NCI-H187 treated with DMSO at 0.1 percent for 48 hours (cell line): Measurements from ENCODE around the gene SLC25A6.
"Not testable (repeated sequence)": the region's sequence is repeated elsewhere in the genome, so short reads cannot be mapped to it uniquely, and the experiment has no call there.

Experiments used
- DNase-seq: peaks from one replicate; lab custom pipeline; 2025; lab: John Stamatoyannopoulos, UW

The SLC25A6 gene

DNA sequence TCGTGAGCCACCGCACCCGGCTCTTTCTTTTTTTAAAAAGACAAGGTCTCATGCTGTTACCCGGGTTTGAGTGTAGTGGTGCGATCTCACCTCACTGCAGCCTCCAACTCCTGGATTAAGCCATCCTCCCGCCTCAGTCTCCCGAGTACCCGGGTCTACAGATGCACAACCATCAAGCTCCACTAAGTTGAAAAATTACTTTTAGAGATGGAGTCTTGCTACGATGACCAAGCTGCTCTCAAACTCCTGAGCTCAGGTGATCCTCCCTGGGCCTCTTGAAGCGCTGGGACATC is 2.0 kb downstream of the SLC25A6 start:
- no peak for DNase-seq

DNA sequence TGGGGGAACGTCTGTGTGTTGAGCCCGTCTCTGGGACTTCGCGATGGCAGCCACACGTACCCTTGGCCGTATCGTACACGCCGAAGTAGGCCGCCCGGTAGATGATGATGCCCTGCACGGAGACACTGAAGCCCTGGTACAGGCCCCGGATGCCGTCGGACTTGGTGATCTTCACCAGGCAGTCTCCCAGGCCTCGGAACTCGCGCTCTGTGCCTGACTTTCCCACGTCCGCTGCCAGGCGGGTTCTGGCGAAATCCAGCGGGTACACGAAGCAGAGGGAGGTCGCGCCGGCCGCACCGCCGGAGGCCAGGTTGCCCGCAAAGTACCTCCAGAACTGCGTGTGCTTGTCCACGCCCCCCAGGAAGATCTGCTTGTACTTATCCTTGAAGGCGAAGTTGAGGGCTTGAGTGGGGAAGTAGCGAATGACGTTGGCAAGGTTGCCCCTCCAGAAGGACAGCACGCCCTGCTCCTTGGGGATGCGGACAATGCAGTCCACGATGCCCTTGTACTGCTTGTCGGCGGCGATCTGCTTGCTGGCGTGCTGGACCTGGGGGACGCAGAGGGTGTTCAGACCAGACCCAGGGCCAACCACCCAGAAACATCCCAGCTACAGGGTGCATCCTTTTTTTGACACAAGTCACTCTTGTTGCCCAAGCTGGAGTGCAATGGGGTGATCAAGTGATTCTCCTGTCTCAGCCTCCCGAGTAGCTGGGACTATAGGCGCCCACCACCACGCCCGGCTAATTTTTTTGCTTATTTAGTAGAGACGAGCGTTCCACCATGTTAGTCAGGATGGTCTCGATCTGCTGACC is 2.5 kb downstream of the SLC25A6 start:
- DNase-seq: no peak

DNA sequence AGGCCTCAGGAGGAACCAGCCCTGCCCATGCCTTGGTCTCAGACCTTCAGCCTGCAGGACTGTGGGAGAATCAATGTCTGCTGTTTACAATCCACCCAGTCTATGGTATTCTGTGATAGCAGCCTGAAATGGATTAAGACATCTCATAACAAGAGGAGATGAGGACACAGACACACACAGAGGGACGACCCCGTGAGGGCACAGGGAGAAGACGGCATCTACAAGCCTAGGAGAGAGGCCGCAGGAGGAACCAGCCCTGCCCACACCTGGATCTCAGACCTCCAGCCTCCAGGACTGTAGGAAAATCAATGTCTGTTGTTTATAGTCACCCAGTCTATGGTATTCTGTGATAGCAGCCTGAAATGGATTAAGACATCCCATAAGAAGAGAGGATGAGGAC is 3.3 kb downstream of the SLC25A6 start:
- DNase-seq: no peak

DNA sequence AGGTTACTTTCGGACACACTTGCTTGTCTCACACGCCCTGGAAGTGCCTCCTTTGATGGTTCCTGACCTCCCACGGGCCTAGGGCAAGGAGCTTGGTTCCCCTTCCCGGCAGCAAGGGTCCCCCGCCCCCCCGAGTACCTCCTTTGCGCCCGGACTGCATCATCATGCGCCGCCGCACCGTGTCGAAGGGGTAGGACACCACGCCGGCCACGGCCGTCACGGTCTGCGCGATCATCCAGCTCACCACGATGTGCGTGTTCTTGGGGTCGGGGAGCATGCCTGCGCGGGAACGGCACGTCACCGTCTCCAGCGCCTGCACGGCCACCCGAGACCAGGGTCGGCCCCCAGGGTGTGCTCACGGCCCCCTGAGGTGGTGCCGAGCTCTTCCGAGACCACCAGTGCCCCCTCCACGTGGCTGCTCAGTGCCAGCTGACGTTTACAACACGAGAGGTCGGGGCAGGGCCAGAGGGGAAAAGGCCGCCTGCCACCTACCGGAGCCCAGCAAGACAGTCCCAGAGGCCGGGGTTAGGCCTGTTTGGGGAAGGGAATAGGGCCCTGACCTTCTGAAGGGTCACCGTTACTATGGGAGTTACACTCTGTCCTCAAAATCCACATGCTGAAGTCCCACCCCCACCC is 4.7 kb downstream of the SLC25A6 start:
- DNase-seq: no peak

DNA sequence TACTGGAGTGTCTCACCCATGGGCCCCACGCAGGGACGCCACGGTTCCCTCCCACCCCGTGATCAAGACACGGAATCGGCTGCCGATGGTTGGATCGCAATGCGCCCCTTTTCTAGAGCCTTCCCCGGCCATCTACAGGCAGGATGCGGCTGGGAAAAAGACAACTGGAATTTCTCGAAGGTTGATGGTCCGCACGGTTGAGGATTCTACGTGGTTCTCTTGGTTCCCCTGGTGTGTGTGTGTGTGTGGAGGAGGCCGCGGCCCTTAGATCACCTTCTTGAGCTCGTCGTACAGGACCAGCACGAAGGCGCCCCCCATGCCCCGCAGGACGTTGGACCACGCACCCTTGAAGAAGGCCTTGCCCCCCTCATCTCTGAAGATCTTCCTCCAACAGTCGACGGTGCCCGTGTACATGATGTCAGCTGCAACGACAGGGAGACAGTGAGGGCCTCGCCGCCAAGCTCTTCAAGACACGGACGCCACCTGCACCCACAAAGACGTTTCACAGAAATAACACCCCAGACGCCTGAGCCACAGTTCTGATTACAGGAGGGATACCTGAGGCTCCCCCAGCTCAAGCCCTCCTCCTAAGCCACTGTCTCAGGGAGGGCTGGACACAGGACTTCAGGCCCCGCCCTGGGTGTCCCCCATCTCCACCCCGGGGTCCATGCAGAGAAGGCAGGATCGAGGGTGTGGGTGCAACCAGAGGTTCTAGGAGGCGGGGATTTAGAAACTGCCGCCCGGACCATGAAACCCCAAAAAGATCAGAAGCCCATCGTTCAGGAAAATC is 5.4 kb downstream of the SLC25A6 start:
- DNase-seq: no peak

DNA sequence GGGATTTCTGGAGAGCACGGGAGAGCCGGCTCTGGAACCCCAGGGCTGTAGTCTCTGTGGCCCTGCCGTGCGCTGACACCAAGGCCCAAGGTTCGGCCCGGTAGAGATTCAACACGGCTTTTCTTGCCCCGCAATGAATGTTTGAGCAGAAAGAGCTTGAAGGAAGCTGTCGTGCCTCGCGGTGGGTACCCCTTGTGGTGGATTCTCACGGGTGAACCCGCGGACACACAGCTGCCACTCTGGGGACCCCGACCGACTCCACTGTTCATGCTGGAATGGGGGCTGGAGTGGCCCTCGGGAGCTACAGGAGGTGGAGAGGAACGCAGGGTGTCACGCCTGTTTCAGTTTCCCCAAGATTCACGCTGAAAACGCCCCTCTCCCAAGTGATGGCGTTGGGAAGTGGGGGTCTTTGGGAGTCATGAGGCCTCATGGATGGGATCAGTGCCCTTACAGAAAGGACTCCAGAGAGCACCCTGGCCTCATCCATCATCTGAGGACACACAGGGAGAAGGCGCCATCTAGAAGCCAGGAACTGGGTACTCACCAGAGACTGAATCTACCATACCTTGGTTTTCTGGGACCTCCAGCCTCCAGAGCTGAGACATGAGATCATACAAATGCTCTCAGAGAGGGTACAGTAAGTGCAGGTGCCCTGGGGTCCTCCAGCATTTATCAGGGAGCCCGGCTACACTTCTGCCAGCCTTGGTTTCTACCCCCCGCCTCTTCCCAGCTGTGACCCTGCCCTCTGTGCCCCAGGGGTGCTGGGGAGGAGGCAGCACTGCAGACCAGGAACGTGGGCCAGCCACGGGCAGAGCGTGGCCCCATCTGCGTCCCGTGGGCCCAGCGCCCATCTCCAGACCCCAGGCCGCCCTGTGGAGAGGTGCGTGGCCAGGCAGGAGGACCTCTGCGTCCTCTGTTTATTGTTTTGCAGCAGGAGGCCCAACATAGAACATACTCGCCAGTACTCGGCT is 6.4 kb downstream of the SLC25A6 start:
- DNase-seq: no peak

DNA sequence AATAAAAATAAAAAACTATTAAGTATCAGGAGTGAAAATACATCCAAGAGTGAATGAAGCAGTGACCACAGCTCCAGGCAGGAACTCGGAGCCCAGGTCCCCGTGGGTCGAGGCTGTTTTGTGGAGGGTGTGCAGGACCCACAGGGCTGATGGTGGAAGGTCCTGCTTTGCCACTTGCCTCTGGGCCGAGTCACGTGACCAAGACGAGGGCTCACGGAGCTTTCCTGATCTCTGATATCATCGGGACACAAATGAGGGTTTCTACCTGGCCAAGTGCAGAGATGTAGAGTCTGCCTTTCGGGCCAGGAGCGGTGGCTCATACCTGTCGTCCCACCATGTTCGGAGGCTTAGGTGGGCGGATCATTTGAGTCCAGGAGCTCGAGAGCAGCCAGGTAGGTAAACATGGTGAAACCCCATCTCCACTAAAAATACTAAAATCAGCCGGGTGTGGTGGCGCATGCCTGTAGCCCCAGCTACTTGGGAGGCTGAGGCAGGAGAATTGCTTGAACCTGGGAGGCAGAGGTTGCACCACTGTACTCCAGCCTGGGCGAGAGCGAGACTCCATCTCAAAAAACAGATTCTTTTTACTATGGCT is 7.2 kb downstream of the SLC25A6 start:
- DNase-seq: no peak

DNA sequence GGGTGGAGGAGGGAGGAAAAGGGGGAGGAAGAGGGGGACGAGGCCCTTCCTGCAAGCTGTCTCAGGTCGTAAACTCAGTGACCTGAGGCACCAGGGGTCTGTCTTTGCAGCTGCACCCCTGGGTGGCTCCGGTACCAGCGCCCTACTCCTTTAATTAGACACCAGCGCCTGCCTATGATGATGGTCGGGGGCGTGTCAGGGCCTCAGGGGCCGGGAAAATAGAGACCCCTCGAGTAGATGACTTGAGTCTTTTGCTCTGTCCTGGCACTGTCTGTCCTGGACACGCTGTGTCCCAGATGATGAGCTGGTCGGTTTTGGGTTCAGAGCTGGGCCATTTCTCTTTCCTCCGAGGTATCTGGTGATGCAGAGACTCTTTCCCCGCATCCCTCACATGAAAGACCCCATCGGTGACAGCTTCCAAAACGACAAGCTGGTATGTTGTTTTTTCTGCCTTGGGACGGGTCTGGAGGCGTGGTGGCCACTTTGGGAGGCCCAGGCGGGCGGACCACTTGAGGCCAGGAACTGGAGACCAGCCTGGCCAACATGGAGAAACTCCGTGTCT is 11.2 kb downstream of the SLC25A6 start:
- DNase-seq: no peak

DNA sequence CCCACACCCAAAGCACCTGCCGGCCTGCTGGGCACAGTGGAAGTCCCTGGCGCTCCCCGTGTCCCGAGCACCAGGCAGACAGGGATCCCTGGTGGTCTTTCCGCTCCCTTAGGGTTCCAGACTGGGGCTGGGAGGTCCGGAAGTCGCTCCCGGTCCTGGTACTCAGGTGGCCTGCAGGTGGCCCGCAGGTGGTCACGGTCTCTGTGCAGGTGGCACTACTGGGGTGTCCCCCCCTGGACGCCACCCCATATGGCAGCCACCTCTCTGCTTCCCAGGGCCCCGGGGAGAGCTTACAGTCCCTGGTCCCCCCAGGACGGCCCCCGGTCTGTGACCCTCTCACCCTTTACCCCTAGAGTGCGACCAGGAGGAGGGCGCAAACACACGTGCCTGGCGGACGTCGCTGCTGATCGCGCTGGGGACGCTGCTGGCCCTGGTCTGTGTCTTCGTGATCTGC is 13.6 kb downstream of the SLC25A6 start:
- no peak for DNase-seq

DNA sequence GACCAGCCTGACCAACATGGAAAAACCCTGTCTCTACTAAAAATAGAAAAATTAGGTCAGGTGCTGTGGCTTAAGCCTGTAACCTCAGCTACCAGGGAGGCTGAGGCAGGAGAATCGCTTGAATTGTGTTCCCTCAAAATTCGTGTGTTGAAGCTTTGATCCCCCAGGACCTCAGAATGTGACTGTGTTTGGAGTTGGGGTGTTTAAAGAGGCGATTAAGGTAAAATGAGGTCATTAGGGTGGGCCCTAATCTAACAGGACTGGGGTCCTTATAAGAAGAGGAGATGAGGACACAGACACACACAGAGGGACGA is 23.6 kb downstream of the SLC25A6 start:
- no peak for DNase-seq

DNA sequence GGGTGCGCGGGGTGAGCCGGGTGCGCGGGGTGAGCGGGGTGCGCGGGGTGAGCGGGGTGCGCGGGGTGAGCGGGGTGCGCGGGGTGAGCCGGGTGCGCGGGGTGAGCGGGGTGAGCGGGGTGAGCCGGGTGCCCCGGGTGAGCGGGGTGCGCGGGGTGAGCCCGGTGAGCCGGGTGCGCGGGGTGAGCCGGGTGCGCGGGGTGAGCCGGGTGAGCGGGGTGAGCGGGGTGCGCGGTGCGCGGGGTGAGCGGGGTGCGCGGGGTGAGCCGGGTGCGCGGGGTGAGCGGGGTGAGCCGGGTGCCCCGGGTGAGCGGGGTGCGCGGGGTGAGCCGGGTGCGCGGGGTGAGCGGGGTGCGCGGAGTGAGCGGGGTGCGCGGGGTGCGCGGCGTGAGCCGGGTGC is 25.6 kb downstream of the SLC25A6 start:
- DNase-seq: not testable (repeated sequence)

DNA sequence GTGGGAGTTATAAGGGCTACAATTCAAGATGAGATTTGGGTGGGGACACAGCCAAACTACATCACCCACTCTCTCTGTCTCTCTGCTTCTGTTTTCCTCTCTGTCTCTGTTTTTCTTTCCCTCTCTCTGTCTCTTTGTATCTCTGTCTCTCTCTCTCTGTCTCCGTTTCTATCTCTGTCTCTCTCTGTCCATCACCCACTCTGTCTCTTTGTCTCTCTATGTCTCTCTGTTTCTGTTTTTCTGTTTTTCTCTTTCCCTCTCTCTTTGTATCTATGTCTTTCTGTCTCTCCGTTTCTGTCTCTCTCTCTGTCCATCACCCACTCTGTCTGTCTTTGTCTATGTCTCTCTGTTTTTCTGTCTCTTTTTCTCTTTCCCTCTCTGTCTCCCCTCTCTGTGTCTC is 30.0 kb downstream of the SLC25A6 start:
- no peak for DNase-seq

DNA sequence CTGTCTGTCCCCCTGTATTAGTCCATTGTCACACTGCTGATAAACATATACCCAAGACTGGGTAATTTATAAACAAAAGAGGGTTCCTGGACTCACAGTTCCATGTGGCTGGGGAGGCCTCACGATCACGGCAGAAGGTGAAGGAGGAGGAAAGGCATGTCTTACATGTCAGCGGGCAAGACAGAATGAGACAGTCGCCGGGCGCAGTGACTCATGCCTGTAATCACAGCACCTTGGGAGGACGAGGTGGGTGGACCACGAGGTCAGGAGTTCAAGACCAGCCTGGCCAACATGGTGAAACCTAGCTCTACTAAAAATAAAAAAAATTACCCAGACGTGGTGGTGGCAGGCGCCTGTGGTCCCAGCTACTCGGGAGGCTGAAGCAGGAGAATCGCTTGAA is 30.6 kb downstream of the SLC25A6 start:
- no peak for DNase-seq

DNA sequence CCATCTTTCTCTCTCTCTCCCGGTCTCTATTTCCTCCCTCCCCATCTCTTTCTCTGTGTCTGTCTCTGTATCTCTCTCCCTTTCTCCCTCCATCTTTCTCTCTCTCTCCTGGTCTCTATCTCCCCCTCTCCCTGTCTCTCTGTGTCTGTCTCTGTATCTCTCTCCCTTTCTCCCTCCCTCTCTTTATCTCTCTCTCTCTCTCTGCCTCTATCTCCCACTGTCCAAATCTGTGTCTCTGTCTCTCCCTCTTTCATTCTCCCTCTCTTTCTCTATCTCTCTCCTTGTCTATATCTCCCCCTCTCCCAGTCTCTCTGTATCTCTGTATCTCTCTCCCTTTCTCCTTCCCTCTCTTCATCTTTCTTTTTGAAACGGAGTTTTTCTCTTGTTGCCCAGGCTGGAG is 31.7 kb downstream of the SLC25A6 start:
- DNase-seq: no peak

DNA sequence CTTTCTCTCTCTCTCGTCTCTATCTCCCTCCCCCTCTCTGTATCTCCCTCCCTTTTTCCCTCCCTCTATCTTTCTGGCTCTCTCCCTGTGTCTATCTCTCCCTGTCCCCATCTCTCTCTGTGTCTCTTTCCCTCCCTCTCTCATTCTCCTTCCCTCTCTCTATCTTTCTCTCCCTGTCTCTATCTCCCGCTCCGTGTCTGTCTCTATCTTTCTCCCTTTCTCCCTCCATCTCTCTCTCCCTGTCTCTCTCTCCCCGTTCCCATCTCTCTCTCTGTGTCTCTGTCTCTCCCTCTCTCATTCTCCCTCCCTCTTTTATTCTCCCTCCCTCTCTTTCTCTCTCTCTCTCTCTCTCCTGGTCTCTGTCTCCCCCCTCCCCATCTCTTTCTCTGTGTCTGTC is 32.4 kb downstream of the SLC25A6 start:
- DNase-seq: no peak

DNA sequence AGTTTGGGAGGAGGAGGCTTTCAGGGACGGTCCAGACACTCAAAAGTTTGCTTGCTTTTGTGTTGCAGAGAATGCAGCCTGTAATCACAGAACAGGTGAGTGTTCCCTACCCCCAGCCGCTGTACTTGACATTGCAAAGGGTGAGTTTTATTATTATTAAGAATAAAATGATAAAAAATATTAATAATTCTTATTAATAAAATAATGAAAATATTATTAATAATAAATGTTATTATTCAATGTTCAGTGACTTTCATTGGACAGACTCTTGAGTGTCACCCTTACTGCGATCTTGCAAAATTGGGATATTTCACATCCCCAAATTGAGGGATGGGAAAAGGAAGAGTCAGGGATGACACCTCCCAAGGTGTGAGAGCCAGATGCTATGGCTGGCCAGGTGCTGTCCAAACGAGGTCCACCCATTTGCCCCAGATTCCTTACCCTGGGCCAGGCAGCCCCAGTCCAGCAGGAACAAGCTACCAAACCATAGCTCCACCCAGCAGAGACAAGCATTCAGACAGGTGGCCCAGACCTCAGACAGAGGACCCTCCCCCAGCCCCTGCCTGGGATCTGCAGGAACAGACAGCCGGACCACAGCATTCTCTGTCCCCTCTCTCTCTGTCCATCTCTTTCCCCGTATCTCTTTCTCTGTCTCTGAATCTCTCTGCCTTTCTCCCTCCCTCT is 33.0 kb downstream of the SLC25A6 start:
- DNase-seq: no peak

DNA sequence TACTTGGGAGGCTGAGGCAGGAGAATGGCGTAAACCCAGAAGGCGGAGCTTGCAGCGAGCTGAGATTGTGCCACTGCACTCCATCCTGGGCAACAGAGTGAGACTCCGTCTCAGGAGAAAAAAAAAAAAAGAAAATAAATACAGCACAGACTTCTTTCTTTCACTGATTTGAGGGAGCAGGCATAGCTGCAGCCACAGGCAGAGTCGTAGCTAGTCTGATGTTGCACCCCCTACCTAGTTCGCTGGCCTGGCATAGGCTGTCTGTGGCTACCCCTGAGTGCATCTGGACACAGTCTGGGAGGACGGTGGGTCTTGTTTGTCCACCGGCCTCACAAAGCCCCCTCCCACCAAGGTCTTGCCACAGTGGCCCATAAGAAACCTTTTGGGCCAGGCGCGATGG is 33.9 kb downstream of the SLC25A6 start:
- no peak for DNase-seq

DNA sequence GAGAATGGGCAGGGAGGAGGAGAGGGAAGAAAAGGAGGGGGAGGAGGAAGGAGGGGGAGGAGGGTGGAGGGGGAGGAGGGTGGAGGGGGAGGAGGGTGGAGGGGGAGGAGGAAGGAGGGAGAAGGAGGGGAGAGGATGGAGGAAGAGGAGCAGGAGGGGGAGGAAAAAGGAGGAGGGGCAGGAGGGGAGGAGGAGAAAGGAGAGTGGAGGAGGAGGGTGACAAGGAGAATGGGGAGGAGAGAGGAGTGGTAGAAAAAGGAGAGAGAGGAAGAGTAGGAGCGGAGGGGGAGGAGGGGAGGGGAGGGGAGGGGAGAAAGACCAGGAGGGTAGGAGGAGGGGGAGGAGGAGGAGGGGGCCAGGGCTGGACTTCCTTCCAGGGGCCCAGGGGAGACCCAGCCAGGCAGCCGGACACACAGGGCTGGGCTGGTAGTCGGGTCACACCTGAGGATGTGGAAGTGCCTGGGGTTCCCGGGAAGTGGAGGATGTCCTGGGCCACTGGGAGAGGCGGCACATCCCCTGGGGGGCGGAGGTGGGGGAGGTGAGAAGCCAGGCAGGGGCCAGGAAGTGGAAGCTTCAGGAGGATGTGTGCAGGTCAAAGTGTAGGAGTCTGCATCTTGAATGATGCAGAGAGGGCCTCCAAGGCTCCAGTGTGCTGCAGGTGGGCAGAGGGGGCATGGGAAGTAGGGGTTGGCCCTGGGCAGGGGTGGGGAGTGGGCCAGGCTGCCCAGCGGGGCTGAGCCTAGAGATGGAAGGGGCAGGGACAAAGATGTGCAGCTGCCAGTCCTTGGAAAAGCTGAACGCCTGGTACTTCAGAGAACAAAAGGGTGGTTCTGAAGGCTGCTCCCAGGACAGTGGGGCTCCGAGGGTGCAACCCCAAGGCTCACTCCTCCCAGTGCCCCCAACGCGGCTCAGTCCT is 36.5 kb downstream of the SLC25A6 start:
- no peak for DNase-seq
